HL-60 (cell line): Measurements from ENCODE around the gene SLC16A10.
A peak's percentile ranks its signal among the peaks of the same experiment; 100 is the strongest.

ENCODE experiments used
- DNase-seq, 2 experiments: peaks; one replicate each; pipeline ENCODE4 v3.0.0-alpha.2; 2010 to 2020; ENCODE audit warnings: low read depth in 1 of 2, low spot score in 1 of 2
- H3K27ac ChIP-seq: fragments of 250-450 bp; sonication (Bioruptor Pico); replicated peaks from 2 replicates; pipeline ENCODE4 v1.5.1; 2020; ENCODE audit warnings: mild to moderate bottlenecking, moderate library complexity
- H3K27me3 ChIP-seq: fragments of 250-450 bp; sonication (Bioruptor Pico); 2 replicates; pipeline ENCODE4 v1.5.1; 2021; ENCODE audit warnings: mild to moderate bottlenecking, moderate library complexity; ENCODE audit not compliant: insufficient read depth, poor library complexity, severe bottlenecking
- H3K4me3 ChIP-seq: replicated peaks from 2 replicates; pipeline ENCODE4 v1.5.1; 2011; ENCODE audit warnings: mild to moderate bottlenecking, control low read depth, low read length; ENCODE audit not compliant: insufficient read depth
- CTCF ChIP-seq: IDR thresholded peaks from one replicate; pipeline ENCODE4 v1.5.1; 2011; ENCODE audit warnings: low read length, control low read depth, inconsistent platforms; ENCODE audit not compliant: insufficient read depth
- GABPA ChIP-seq: IDR thresholded peaks from 2 replicates; pipeline ENCODE4 v1.6.1; 2012; ENCODE audit warnings: low read depth
- POLR2AphosphoS5 ChIP-seq: IDR thresholded peaks from 2 replicates; pipeline ENCODE4 v1.6.1; 2012; ENCODE audit warnings: low read depth
- SPI1 ChIP-seq: IDR thresholded peaks from 2 replicates; pipeline ENCODE4 v1.6.1; 2012; ENCODE audit warnings: low read depth, mild to moderate bottlenecking, borderline replicate concordance
- TF ChIP-seq, protein P1 (sequence below): IDR thresholded peaks from 2 replicates; pipeline ENCODE4 v1.6.1; 2012; ENCODE audit warnings: low read depth; ENCODE audit not compliant: insufficient replicate concordance

Gene SLC16A10

DNA sequence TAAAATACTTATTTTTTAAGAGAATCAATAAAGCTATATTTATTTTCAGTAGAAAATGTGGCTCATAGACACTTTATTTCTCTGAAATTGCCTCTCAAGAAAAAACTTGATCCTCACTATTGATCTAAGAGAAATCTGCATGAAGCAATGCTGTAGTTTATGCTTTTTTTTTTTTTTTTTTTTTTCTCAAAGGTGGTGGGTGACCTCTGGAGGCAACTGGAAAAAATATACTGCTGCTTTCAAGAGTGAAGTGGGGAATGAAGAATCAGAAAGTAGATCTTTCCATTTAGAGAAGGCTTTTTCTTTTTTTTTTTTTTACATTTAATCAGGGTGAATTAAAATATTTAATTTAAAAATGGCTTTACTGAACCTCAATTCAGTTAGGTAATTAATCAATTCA lies 169.3 kb downstream of the SLC16A10 start:
- Histone ChIP-seq H3K27me3 (no peaks in the 10 kb centered on the region), H3K4me3 (no peak overlapping the region), H3K27ac (no peak overlapping the region)
- TF ChIP-seq CTCF (no peak), SPI1 (no peak), GABPA (no peak), POLR2AphosphoS5 (no peak)
- TF ChIP-seq, protein P1, sequence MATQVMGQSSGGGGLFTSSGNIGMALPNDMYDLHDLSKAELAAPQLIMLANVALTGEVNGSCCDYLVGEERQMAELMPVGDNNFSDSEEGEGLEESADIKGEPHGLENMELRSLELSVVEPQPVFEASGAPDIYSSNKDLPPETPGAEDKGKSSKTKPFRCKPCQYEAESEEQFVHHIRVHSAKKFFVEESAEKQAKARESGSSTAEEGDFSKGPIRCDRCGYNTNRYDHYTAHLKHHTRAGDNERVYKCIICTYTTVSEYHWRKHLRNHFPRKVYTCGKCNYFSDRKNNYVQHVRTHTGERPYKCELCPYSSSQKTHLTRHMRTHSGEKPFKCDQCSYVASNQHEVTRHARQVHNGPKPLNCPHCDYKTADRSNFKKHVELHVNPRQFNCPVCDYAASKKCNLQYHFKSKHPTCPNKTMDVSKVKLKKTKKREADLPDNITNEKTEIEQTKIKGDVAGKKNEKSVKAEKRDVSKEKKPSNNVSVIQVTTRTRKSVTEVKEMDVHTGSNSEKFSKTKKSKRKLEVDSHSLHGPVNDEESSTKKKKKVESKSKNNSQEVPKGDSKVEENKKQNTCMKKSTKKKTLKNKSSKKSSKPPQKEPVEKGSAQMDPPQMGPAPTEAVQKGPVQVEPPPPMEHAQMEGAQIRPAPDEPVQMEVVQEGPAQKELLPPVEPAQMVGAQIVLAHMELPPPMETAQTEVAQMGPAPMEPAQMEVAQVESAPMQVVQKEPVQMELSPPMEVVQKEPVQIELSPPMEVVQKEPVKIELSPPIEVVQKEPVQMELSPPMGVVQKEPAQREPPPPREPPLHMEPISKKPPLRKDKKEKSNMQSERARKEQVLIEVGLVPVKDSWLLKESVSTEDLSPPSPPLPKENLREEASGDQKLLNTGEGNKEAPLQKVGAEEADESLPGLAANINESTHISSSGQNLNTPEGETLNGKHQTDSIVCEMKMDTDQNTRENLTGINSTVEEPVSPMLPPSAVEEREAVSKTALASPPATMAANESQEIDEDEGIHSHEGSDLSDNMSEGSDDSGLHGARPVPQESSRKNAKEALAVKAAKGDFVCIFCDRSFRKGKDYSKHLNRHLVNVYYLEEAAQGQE, result no peak
- DNase-seq, result no peak

- no peak for TF ChIP-seq POLR2AphosphoS5
- no peak for TF ChIP-seq CTCF
- TF ChIP-seq GABPA, result no peak
- no peak for TF ChIP-seq SPI1
- TF ChIP-seq, protein P1, result no peak
These were observed 170.7 kb downstream of the SLC16A10 start for GRCh38 chr6:111258010-111258409.

DNA sequence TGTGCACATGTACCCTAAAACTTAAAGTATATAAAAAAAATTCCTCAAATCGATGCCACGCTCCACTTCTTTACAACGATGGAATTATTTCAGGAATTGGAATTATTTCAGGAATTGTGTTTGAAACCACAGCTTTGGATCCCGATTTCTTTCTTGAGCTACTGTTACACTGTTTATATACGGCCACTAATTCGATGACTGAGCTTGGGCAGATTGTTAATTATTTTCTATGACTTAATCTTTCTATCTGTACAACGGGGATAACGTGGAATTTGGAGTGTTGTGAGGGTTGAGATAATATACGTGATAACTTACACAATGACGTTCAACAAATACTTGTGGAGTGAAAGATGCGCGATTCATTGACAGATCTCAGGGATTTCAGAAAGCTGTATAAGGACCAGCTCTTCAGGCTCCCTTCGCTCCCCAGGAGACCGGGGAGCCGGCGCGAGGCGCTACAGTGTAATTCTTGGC lies 171.3 kb downstream of the SLC16A10 start:
- H3K27me3 ChIP-seq, result no peaks in the 10 kb centered on the region
- no peak for DNase-seq
- H3K27ac ChIP-seq, result peak overlapping the region; percentile 27; the same call in 1 of the 2 replicates
- TF ChIP-seq SPI1, result no peak
- no peak for TF ChIP-seq GABPA
- TF ChIP-seq CTCF, result no peak
- TF ChIP-seq POLR2AphosphoS5, result no peak
- TF ChIP-seq, protein P1, result no peak
- peak overlapping the region; percentile 35 for H3K4me3 ChIP-seq

More at GRCh38 chr6:111258010-111258409, 170.7 kb downstream of the SLC16A10 start:
- Histone ChIP-seq H3K4me3 (no peak overlapping the region), H3K27me3 (no peaks in the 10 kb centered on the region), H3K27ac (no peak overlapping the region)
- DNase-seq, result no peak
